HEK293 (cell line): ENCODE data around the gene DICER1.

Experiments
- CTCF ChIA-PET: fragments of 350-600 bp; formaldehyde crosslinking; extraction: SDS; loops from one replicate; lab custom pipeline; 2021; ENCODE audit warnings: antibody characterized with exemption; lab: Yijun Ruan, JAX
- POLR2A ChIA-PET: fragments of 300-600 bp; formaldehyde crosslinking; extraction: SDS; loops from one replicate; lab custom pipeline; 2020; ENCODE audit warnings: antibody characterized with exemption, inconsistent platforms; lab: Yijun Ruan, JAX
- H3K27ac ChIP-seq: fragments of 200-500 bp; sonication (Bioruptor generic); 2 replicates; pipeline ENCODE4 v1.5.1; 2014; ENCODE audit warnings: low read depth, low read length, control low read depth, inconsistent platforms; ENCODE audit errors: extremely low read depth
- H3K36me3 ChIP-seq, 2 experiments: fragments of 200-500 bp in 1 of 2; sonication (Bioruptor generic) in 1 of 2; 1 replicate in 1 of 2; 2 replicates in 1 of 2; pipeline ENCODE4 v1.5.1; 2014 to 2017; ENCODE audit warnings: inconsistent platforms in 2 of 2, low read length in 2 of 2; ENCODE audit not compliant: control insufficient read depth in 2 of 2, insufficient read depth in 1 of 2
- H3K4me1 ChIP-seq: fragments of 200-500 bp; sonication (Bioruptor generic); 2 replicates; pipeline ENCODE4 v1.5.1; 2014; ENCODE audit warnings: mild to moderate bottlenecking, low read length, inconsistent platforms; ENCODE audit not compliant: control insufficient read depth, insufficient read depth
- H3K4me3 ChIP-seq: 2 replicates; pipeline ENCODE4 v1.5.1; 2011; ENCODE audit warnings: low read depth, mild to moderate bottlenecking, control low read depth, low read length, moderate library complexity
- H3K9me3 ChIP-seq: fragments of 200-500 bp; sonication (Bioruptor generic); 2 replicates; pipeline ENCODE4 v1.5.1; 2014; ENCODE audit warnings: low read depth, low read length, inconsistent platforms; ENCODE audit not compliant: control insufficient read depth, insufficient read depth
- GLIS2 ChIP-seq: fragments of 450-650 bp; formaldehyde crosslinking; IDR thresholded peaks from 2 replicates; pipeline ENCODE4 v1.5.1; 2016; ENCODE audit warnings: missing biosample characterization, missing genetic modification characterization
- HIC1 ChIP-seq: fragments of 450-650 bp; formaldehyde crosslinking; IDR thresholded peaks from 2 replicates; pipeline ENCODE4 v1.5.1; 2016; ENCODE audit warnings: missing biosample characterization, missing genetic modification characterization
- HOXA7 ChIP-seq: sonication (generic); formaldehyde crosslinking; IDR thresholded peaks from 2 replicates; pipeline ENCODE4 v1.8.1; 2022; ENCODE audit warnings: missing genetic modification reagents, borderline replicate concordance
- INSM2 ChIP-seq: fragments of 450-650 bp; formaldehyde crosslinking; IDR thresholded peaks from 2 replicates; pipeline ENCODE4 v1.5.1; 2016; ENCODE audit warnings: missing biosample characterization, missing genetic modification characterization
- RBAK ChIP-seq: fragments of 450-650 bp; formaldehyde crosslinking; IDR thresholded peaks from 2 replicates; pipeline ENCODE4 v1.5.1; 2016; ENCODE audit warnings: missing biosample characterization, missing genetic modification characterization
- SCRT2 ChIP-seq: fragments of 450-650 bp; formaldehyde crosslinking; IDR thresholded peaks from 2 replicates; pipeline ENCODE4 v1.5.1; 2016; ENCODE audit warnings: missing biosample characterization, missing genetic modification characterization
- SP7 ChIP-seq: fragments of 450-650 bp; formaldehyde crosslinking; IDR thresholded peaks from 2 replicates; pipeline ENCODE4 v1.5.1; 2016; ENCODE audit warnings: missing biosample characterization, missing genetic modification characterization
- TSHZ1 ChIP-seq: fragments of 450-650 bp; formaldehyde crosslinking; IDR thresholded peaks from 2 replicates; pipeline ENCODE4 v1.5.1; 2016; ENCODE audit warnings: missing biosample characterization, missing genetic modification characterization, borderline replicate concordance
- ZBTB8A ChIP-seq: fragments of 450-650 bp; formaldehyde crosslinking; IDR thresholded peaks from 2 replicates; pipeline ENCODE4 v1.5.1; 2016; ENCODE audit warnings: missing biosample characterization, missing genetic modification characterization
- ZNF24 ChIP-seq: fragments of 450-650 bp; formaldehyde crosslinking; IDR thresholded peaks from 2 replicates; pipeline ENCODE4 v1.5.1; 2016; ENCODE audit warnings: missing biosample characterization, missing genetic modification characterization
- ZNF248 ChIP-seq: fragments of 450-650 bp; formaldehyde crosslinking; IDR thresholded peaks from 2 replicates; pipeline ENCODE4 v1.5.1; 2017; ENCODE audit warnings: missing biosample characterization, missing genetic modification characterization
- ZNF433 ChIP-seq: fragments of 450-650 bp; formaldehyde crosslinking; IDR thresholded peaks from 2 replicates; pipeline ENCODE4 v1.5.1; 2016; ENCODE audit warnings: missing biosample characterization, missing genetic modification characterization, low read depth
- ZNF510 ChIP-seq: fragments of 450-650 bp; formaldehyde crosslinking; IDR thresholded peaks from 2 replicates; pipeline ENCODE4 v1.5.1; 2018; ENCODE audit warnings: mild to moderate bottlenecking, missing genetic modification characterization, missing biosample characterization; ENCODE audit not compliant: insufficient replicate concordance
- ZNF555 ChIP-seq: fragments of 450-650 bp; formaldehyde crosslinking; conservative IDR thresholded peaks from 2 replicates; pipeline ENCODE4 v1.5.1; 2017; ENCODE audit warnings: missing biosample characterization, mild to moderate bottlenecking, missing genetic modification characterization, inconsistent platforms
- ZNF558 ChIP-seq: fragments of 450-650 bp; formaldehyde crosslinking; IDR thresholded peaks from 2 replicates; pipeline ENCODE4 v1.5.1; 2016; ENCODE audit warnings: missing biosample characterization, missing genetic modification characterization
- ZNF654 ChIP-seq: fragments of 450-650 bp; formaldehyde crosslinking; IDR thresholded peaks from 2 replicates; pipeline ENCODE4 v1.5.1; 2016; ENCODE audit warnings: low read depth, missing biosample characterization, missing genetic modification characterization
- ZNF707 ChIP-seq: fragments of 450-650 bp; formaldehyde crosslinking; IDR thresholded peaks from 2 replicates; pipeline ENCODE4 v1.5.1; 2016; ENCODE audit warnings: missing biosample characterization, missing genetic modification characterization
- ZNF830 ChIP-seq: fragments of 450-650 bp; IDR thresholded peaks from 2 replicates; pipeline ENCODE4 v1.5.0; 2018; ENCODE audit warnings: missing biosample characterization, missing genetic modification characterization, low read depth, mild to moderate bottlenecking, moderate library complexity
- ZSCAN30 ChIP-seq: fragments of 450-650 bp; IDR thresholded peaks from 2 replicates; pipeline ENCODE4 v1.5.1; 2018; ENCODE audit warnings: missing biosample characterization, mild to moderate bottlenecking, missing genetic modification characterization, moderate library complexity
- TF ChIP-seq, protein P1 (sequence below): fragments of 450-650 bp; formaldehyde crosslinking; IDR thresholded peaks from 2 replicates; pipeline ENCODE4 v1.5.1; 2016; ENCODE audit warnings: missing biosample characterization, missing genetic modification characterization, low read depth
- TF ChIP-seq, protein P2 (sequence below): fragments of 450-650 bp; formaldehyde crosslinking; IDR thresholded peaks from 2 replicates; pipeline ENCODE4 v1.5.1; 2016; ENCODE audit warnings: missing biosample characterization, missing genetic modification characterization

Gene DICER1

DNA sequence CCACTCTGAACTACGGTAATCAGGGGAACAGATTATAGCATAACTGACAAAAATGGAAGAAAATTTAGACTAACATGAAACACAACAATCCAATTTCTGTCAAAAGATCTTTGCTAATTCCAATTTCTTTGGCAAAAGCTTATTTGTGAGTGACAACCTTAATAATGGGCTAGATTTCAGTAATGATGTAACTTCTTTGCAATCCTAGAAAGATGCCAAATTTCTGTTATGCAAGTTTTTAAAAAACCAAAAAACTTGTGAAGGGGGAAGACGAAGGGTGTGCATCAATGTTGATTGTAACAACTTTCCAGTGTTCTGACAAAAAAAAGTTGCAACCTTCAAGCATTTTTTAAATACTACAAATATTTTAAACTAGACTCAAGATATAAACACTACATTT, 59.9 kb downstream of the DICER1 start (continued):
- TF ChIP-seq, protein P1, sequence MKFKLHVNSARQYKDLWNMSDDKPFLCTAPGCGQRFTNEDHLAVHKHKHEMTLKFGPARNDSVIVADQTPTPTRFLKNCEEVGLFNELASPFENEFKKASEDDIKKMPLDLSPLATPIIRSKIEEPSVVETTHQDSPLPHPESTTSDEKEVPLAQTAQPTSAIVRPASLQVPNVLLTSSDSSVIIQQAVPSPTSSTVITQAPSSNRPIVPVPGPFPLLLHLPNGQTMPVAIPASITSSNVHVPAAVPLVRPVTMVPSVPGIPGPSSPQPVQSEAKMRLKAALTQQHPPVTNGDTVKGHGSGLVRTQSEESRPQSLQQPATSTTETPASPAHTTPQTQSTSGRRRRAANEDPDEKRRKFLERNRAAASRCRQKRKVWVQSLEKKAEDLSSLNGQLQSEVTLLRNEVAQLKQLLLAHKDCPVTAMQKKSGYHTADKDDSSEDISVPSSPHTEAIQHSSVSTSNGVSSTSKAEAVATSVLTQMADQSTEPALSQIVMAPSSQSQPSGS = no peak
- TF ChIP-seq ZBTB8A (tag by site-specific recombination) (no peak), ZNF433 (tag by site-specific recombination) (no peak), GLIS2 (tag by site-specific recombination) (no peak), ZNF24 (tag by site-specific recombination) (no peak), ZNF707 (no peak)
- TF ChIP-seq, all 188 proteins: peak for 0

DNA sequence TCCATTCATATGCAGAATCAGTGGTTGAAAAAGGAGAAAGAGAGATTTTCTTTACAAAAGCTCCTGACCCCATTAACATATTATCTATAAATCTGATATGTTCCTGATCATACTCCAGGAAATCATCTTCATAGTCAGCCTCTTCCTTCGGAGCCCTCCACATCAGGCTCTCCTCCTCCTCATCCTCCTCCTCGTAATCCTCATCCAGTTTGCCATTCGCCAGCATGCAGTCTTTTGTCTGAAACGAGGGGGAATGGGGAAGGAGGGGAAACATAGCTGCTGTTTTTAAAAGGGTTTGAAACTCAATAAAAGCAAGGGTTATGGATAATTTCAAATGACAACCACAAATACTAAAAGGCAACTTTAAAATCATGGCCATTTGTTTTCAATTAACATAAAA, 60.9 kb downstream of the DICER1 start:
- TF ChIP-seq ZNF830 (tag by site-specific recombination) (no peak), SCRT2 (tag by site-specific recombination) (no peak), ZNF555 (tag by site-specific recombination) (no peak), INSM2 (tag by site-specific recombination) (no peak), ZNF558 (no peak), TSHZ1 (tag by site-specific recombination) (no peak), ZNF654 (tag by site-specific recombination) (no peak), ZNF510 (tag by site-specific recombination) (no peak)
- TF ChIP-seq, protein P2, sequence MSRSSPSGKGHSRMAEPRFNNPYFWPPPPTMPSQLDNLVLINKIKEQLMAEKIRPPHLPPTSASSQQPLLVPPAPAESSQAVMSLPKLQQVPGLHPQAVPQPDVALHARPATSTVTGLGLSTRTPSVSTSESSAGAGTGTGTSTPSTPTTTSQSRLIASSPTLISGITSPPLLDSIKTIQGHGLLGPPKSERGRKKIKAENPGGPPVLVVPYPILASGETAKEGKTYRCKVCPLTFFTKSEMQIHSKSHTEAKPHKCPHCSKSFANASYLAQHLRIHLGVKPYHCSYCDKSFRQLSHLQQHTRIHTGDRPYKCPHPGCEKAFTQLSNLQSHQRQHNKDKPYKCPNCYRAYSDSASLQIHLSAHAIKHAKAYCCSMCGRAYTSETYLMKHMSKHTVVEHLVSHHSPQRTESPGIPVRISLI (tag by site-specific recombination) = no peak
- no peak overlapping the region for H3K27ac ChIP-seq
- POLR2A ChIA-PET = no interaction called here
- CTCF ChIA-PET = interaction anchor here (0.6 to 2.0 kb wide), 3 partner anchors 42 to 406 kb away, joined by 3 to 6 read pairs (median 3); no protein-coding TSS in a partner anchor
- no peaks in the 10 kb centered on the region for H3K9me3 ChIP-seq
- peaks cover 30 to 62% of the 10 kb centered on the region in 2 experiments for H3K36me3 ChIP-seq
- no peak overlapping the region for H3K4me3 ChIP-seq
- no peaks in the 10 kb centered on the region for H3K4me1 ChIP-seq

DNA sequence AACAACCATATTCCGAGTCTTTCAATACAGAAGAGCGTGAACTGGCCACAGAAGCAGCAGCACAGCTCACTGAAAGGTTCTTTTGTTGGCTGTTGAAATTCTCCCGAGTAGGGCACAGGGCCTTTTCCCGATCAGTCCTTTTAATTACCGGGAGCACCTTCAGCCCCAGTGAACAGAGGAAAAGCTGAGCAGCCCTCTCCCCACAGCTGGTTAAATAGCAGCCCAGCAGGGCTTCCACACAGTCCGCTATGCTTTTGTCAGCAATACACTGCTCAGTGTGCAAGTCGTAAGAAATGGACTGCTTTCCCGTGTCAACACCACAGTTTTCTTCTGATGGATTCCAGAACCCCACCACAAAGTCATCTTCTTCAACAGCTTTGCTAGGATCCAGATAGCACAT, 61.3 kb downstream of the DICER1 start:
- Histone ChIP-seq H3K4me1 (no peaks in the 10 kb centered on the region), H3K9me3 (no peaks in the 10 kb centered on the region), H3K4me3 (no peak overlapping the region), H3K36me3 (peaks cover 32 to 60% of the 10 kb centered on the region in 2 experiments), H3K27ac (no peak overlapping the region)
- ChIA-PET CTCF (interaction anchor here (2.0 kb wide), 1 partner anchor 406 kb away, joined by 6 read pairs; no protein-coding TSS in a partner anchor), POLR2A (no interaction called here)
- TF ChIP-seq SP7 (tag by site-specific recombination) (no peak), ZSCAN30 (tag by site-specific recombination) (no peak), HOXA7 (CRISPR knock-in tag) (no peak), HIC1 (tag by site-specific recombination) (no peak), RBAK (tag by site-specific recombination) (no peak), ZNF248 (tag by site-specific recombination) (no peak)
